Measurements from ENCODE around the gene OPTC.

Gene OPTC

GRCh38 chr1:203536980-203537455 is 43.1 kb downstream of the OPTC start:
- no peak for DNase-seq (ENCODE audit: low read depth)

- DNase-seq (ENCODE audit: low read depth): no peak
These were observed 44.0 kb downstream of the OPTC start for GRCh38 chr1:203537806-203538464.

- DNase-seq (ENCODE audit: low read depth): no peak
These were observed 44.8 kb downstream of the OPTC start for GRCh38 chr1:203538726-203539125.

- no peak for DNase-seq (ENCODE audit: low read depth)
These were observed 46.0 kb downstream of the OPTC start for GRCh38 chr1:203539831-203540546.

- no peak for DNase-seq (ENCODE audit: low read depth)
These were observed 50.5 kb downstream of the OPTC start for GRCh38 chr1:203544485-203544884.

GRCh38 chr1:203544978-203545816 is 51.2 kb downstream of the OPTC start:
- no peak for DNase-seq (ENCODE audit: low read depth)

GRCh38 chr1:203546274-203546673 is 52.3 kb downstream of the OPTC start:
- no peak for DNase-seq (ENCODE audit: low read depth)

- no peak for DNase-seq (ENCODE audit: low read depth)
These were observed 53.2 kb downstream of the OPTC start for GRCh38 chr1:203547147-203547546.

- DNase-seq (ENCODE audit: low read depth): no peak
These were observed 53.9 kb downstream of the OPTC start for GRCh38 chr1:203547771-203548421.

- DNase-seq (ENCODE audit: low read depth): no peak
These were observed 54.9 kb downstream of the OPTC start for GRCh38 chr1:203548892-203549291.

- DNase-seq (ENCODE audit: low read depth): no peak
These were observed 55.4 kb downstream of the OPTC start for GRCh38 chr1:203549309-203549708.

GRCh38 chr1:203550846-203551245 is 56.9 kb downstream of the OPTC start:
- DNase-seq (ENCODE audit: low read depth): no peak

- DNase-seq (ENCODE audit: low read depth): no peak
These were observed 57.6 kb downstream of the OPTC start for GRCh38 chr1:203551550-203551949.

GRCh38 chr1:203553496-203553895 is 59.5 kb downstream of the OPTC start:
- no peak for DNase-seq (ENCODE audit: low read depth)

GRCh38 chr1:203554071-203554470 is 60.1 kb downstream of the OPTC start:
- no peak for DNase-seq (ENCODE audit: low read depth)

- no peak for DNase-seq (ENCODE audit: low read depth)
These were observed 61.1 kb downstream of the OPTC start for GRCh38 chr1:203555076-203555475.

GRCh38 chr1:203555511-203556046 is 61.6 kb downstream of the OPTC start:
- no peak for DNase-seq (ENCODE audit: low read depth)

- no peak for DNase-seq (ENCODE audit: low read depth)
These were observed 62.3 kb downstream of the OPTC start for GRCh38 chr1:203556047-203556851.

GRCh38 chr1:203557390-203557789 is 63.4 kb downstream of the OPTC start:
- DNase-seq (ENCODE audit: low read depth): no peak

GRCh38 chr1:203558064-203558760 is 64.3 kb downstream of the OPTC start:
- no peak for DNase-seq (ENCODE audit: low read depth)
